Islet precursor cell (in vitro differentiated cells): Measurements from ENCODE around the gene TRERF1.

Source experiments
- DNase-seq: peaks from one replicate; pipeline ENCODE4 v3.0.0-alpha.2; 2018

Gene TRERF1

DNA sequence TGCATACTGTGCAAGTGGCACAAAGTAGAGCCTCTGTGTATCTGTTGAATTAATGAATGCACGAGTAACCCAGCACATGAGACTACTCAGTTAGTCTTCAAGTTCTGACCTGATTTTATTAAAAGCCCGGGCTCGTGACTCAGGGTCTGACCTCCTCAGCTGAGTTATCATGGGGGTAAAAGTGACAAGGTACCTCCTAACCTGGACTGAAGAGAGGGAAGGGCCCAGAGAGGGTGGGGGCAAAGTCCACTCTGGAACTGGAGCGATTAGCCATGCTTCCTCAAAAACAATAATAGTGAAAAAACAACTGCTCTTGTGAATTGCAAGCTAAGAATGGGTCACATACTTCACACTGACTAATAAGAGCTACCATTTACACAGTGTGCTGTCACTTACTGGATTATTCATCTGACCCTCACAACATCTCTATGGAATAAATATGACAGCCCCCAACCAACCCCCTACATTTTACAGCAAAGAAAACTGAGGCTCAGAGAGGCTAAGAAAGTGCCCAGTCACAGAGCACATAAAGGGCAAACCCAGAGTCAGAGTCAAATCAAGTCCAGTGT is 26.7 kb downstream of the TRERF1 start:
- DNase-seq, result no peak

DNA sequence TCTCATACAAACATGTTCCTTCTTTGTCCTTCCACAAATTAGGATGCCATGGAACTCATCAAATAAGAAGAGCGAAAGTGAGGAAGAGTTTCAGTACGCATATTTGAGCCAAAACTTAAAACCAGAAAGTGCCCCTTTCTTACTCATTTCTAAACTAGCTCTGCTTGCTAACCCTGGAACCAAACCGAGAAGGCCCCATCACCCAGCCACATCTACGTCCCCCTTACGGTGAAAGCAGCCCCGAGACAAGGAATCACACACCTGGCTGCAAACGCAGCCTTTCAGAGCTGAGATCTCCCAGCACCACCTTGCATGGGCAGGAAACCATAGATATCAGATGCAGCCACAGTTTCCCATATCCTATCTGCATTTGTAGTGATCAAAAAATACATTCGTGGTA is 28.5 kb downstream of the TRERF1 start:
- DNase-seq, result no peak

DNA sequence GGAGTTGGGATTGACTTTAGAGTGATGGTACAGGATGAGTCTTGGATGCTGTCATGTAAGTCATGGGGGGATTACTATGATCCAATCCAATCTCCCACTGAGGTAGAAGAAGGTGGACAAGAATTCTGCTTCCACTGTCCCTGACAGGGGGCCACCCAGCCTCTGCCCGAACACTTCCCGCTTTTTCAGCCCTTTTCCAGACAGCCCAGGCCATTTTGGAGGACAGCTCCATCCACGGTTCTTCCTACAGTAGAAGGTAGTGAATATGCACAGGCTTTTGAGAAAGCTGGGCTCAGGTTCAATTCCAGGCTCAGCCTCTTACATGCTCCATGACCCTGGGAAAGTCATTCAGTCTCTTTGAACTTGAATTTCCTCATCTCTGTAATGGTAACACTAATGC is 31.0 kb downstream of the TRERF1 start:
- no peak for DNase-seq

DNA sequence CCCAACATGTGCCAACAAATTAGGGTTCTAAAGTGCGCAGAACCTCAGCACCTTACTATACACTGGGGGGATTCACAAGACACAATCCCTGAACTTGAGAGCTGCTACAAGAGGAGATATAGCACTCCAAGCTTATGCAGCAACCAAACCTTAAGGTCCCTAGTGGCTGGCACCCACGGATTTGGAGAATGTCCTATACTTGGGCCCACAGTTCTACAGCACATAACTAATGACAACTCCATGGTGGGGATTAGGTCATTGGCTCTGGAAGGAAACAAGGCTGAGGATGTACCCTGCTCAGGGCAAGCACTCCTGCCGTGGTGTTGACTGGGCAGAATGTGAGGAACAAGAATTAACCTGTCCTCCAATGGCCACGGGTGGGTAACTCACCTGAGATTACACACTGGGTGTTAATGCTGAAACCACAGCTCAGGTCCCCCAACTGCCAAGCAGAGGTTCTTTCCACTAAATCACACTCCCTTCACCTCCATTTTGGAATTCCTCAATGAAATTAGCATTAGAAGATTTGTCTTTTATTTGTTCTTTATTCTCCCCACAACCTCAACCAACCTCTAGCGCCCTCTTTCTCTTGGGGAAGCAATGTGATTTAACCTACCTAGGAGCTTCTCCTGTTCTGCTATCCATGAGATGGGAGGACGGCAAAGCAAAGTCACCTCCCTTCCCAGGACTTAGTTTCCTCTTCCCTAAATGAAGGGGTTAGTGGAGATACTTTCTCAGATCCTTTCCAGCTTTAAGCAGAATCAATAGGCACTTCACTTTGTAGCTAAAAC is 32.0 kb downstream of the TRERF1 start:
- no peak for DNase-seq

DNA sequence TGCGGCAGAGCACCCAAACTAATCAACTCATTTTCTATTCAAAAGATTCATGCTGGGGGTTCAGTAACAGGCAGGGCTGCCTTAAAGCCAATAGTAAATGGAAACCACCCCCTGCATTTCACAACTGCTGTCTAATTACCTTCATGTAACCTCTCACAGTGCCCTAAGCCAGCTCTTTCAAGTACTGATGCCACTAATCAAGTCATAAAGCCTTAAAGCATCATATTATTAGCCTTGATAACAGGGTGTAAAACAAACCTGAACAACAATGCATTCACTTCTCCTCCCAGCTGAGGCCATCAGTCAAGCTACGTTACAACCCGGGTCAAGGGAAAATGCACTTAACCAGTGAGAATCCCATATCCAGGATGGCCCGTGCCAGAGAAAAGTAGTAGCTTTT is 33.0 kb downstream of the TRERF1 start:
- DNase-seq, result no peak

DNA sequence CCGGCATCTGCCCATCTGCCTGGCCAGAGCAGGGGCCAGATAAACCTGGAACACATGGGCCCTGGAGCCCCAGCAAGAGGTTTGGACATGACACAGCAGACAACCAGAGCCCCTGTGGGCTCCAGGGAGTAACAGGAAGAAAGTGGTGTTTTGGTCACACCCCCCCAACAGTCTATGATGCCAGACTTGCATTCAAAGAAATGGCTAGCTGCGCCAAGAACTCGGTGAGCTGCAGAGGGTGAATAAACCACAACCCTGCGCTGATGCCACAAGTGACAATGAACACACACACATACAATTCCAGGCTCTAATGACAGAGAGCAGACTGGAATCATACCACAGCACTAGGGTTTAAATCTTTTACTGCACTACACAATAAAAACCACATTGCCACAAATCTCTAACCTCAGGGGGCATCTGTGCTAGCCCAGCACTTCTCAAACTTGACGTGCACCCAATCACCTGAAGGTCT is 34.0 kb downstream of the TRERF1 start:
- DNase-seq, result no peak

DNA sequence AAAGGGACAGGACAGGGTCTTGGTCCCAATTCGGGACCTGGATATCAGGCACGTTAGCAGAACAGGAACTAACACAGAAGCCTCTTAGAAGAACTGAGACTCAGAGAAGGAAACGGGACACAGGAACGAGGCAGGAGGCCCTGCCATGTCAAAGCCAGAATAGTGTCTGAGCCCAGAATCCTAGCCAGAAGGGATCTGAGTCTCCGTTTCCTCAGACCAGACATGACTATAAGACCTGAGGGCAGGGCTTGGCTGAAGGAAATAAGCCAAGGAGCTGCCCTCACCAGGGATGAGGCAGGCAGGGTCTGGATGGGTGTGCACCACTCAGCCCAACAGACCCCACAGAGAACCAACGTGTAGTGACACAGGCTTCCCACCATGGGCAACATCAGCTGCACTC is 40.3 kb downstream of the TRERF1 start:
- DNase-seq, result peak; percentile 46

DNA sequence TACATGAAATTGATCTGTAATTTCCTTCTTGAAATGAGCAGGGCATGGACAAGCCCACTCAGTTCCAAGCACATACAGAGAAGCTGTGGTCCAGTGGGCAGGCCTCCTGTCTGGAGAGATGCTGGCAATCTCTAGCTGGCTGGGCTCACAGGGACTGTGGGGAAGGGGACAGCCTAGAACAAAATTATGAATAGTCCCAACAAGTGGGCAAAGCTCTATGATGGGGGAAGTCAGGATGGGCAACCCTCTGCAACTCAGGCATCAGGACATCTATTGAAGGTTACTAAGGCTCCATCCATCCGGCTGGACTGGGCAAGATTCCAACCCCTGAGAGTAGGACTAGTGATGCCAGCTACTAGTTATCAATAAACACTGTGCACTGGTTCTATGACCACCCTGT is 40.9 kb downstream of the TRERF1 start:
- DNase-seq, result peak; percentile 20

DNA sequence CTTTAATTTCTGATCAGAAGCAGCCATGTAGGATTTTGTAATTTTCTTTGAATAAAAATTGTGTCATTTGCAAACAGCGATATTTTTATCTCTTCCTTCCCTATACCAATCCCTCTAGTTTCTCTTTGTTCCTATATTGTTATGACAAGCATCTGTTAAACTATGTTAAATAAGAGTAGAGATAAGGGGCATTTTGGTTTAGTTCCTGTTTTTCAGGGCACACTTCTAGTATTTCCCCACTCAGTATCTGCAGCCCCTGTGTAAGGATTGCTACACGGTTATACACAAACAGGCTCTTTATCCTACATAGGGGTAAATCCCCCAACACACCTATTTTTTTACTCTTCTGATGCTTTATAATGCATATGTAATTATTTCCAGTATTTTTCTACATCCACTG is 42.1 kb downstream of the TRERF1 start:
- no peak for DNase-seq

DNA sequence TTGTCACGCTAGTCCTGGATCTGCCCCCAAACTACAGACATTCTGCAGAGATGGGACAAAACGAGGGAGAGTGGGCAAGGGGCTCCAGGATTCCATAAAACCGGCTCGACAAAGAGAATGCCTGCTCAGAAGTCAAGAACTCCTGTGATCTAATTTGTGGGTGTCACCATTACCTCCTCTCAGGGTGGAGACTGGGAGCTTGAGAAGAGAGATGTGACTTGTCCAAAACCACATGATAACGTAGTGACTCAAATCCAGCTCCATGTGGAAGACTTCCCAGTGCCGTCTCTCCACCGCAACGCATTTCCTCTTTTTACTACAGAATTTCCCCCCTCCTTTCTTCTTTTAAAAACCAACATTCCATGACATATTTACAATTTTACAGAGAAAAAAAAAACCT is 44.3 kb downstream of the TRERF1 start:
- DNase-seq, result peak; percentile 52

DNA sequence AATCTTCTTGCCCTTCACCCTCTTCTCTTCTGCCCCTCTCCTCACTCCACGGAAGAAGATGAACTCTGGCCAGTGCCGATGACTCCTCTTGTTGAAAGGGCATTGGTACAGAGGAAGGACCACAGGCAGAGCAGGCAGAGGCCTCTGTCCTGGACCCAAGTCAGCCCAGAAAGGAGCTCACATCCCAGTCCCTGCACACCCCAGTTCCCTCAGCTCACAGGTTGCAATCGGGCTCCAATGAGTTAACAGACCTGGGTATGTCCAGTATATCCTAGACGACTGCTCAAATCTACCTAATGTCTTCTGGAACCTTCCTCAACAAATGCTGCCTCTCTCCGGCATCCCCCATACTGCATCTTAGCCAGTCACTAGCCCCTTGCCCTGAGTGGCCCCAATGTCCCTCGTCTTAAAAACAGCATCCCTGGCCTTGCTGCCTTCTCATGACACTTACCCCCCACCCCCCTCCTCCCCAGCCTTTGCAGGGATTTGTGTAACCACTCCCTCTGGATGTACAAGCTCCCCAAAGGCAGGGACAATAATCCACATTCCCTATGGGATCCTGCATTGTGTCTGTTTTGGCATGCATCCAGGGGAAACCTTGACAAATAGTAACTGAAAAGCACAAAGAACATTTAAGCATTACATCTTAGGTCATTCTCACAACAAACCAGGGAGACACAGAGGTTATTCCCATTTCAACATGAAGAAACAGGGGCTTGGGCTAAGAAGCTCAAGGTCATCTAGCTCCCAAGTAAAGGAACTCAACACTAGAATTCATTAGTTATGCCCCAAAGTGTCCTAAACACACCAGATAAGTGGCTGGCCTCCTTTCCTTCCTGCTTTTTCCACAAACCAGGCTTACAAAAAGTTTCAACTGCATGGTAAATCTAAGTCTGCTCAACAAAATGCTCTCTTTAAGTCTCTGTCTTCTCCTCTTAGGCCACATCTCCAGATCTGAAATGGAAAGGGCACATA is 45.1 kb downstream of the TRERF1 start:
- peak; percentile 42 for DNase-seq

DNA sequence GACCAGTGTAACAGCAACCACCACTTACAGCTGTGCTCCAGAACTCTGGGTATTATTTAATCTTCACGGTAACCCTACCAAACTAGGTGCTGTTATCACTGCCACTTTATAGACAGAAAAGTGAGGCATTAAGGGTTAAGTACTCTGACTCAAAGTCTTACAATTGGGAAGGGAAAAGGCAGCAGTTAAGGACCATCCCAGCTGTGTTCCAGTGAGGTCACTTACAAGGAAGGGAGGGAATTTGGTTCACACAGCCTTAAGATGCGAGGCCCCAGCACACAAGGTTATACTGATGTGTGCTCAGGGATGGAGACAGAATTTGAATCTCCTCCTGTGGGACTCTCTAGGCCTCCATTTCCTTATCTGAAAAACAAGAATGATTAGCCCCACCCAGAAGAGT is 46.7 kb downstream of the TRERF1 start:
- peak; percentile 62 for DNase-seq

DNA sequence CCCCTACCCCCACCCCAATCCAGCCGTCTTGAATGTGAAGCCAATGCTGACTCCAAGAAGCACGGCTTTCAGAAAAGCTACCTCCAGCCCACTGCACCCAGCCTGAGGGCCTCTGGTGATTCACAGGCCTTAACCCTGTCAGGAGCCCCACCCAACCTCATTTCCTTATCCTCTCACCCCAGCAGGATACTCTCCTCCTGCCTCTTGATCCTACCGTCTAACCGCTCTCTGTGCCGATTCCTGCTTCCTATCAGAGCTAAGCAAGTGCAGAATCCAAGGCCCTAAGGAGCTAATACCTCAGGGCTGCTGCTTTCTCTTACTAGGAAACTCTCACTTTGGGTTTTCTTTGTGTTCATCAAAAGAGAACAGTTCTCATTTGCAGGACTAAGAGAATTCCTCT is 47.2 kb downstream of the TRERF1 start:
- DNase-seq, result peak; percentile 95

DNA sequence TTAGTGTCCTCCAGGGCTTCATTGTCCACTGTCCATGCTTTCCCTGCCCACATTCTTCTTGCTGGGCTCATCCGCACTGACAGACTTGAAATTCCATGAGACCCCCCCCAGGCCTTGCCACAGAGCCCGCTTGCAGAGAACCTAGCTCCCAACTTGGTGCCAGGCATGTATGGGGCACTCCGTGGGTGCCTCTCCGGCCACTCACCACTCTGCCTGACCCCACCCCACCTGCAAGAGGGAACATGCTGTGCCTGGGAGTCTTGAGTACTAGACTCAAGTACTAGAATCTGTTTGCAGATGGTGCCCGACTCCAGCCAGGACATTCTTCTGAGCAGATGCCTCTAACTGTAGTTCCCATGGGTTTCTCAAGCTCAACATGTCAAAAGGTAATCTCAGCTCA is 47.9 kb downstream of the TRERF1 start:
- DNase-seq, result peak; percentile 57

DNA sequence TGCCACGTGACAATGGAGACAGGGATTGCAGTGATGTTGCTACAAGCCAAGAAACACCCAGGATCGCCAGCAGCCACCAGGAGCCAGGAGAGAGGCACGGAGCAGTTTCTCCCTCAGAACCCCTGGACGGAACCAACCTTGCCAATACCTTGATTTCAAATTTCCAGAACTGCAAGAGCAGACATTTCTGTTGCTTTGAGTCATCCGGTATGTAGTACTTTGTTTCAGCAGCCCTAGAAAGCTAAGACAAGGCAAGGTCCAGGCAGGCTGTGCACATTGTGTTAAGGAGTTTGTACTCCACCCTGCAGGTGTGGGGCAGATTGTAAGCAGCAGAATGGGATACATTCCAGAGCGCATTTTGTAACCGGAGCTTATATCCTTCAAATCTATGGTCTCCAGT is 48.3 kb downstream of the TRERF1 start:
- DNase-seq, result peak; percentile 57

DNA sequence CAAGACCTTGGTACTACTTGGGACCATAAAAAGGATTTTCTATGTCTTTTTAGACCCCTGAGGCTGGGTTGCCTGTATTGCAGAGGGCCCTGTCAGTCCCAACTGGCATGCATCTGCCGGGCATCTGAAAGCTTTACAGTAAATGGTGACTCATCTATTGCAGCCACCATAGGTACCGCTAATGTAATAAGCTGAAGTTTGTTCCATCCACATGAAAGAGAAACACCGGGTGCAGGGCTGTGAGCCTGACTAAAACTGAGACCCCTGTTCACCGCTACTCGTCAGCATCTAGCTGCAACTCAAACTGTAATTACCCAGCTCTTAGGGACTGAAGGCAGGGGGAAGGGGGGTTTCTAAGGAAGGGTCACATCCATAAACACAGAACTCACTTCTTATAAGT is 49.5 kb downstream of the TRERF1 start:
- DNase-seq, result peak; percentile 46

DNA sequence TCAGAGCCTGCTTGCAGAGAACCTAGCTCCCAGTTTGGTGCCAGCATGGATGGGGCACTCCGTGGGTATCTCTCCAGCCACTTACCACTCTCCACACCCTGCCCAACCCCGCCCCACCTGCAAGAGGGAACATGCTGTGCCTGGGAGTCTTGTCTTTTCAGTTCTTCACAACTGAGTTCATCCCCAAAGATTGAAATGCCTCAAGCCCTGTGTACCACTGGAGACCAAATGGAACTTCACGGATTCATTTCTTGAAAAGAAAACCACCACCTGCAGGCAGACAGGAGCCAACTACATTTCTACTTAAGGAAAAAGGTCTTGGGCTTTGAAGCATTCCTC is 50.1 kb downstream of the TRERF1 start:
- peak; percentile 26 for DNase-seq

DNA sequence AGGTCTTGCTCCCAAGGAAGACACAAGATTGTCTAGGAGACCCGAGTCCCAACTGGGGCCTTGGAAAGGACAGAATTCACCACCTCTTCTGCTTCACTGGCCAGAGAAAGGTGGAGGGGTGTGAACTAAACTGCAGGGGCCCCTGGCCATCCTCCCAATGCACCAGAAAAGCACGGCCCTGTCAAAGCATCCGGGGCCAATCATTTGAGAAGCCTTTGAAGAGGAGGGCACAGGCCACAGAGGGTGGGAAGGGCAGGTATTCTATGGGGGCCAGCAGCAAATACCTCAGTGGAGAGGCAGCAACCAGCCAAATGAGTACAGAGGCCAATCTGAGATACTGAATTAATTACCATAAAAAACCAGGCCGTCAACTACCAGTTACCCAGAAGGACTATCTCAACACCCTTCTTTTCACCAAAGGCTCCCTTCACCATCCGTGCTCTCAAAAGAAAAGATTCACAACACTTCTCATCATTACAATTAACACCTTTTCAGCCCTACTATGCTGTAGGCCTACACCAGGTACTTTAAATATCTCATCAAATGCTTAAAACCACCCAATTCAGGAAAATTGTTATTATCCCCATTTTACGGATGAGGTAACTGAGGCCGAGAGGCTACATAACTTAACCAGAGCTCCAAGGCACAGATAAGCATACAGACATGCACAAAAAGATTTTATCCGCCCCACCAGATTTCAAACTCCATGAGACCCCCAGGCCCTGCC is 50.7 kb downstream of the TRERF1 start:
- peak; percentile 13 for DNase-seq

DNA sequence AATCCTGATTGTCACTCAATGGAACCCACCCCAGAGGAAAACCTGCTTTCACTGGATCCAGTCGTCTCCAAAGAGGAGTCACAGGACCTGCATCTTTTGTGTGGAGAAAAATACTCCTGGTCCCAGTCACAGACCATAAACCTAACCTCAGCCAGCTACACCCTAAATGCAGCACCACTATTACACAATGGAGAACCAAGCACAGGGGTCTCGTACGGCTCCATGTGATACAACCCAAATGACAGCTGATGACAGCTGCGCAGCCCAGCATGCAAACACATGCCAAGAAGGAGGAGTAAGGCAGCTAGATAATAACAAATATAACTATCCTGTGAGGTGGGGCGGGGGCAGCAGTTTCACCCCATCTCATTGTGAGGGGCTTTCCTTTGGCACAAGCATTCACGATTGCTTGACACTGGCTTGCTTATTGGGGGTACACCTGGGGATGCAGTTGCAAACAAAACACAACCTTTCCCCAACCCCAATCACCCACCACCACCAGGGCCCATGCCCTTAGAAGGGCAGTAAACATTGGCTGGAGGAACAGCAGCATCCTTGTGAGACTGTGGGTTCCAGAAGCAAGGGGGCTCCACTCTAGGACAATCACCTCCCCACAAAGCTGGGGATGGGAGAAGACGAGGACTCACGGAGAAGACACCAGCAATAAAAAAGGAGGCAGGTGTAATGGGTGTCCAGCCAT is 51.5 kb downstream of the TRERF1 start:
- peak; percentile 22 for DNase-seq

DNA sequence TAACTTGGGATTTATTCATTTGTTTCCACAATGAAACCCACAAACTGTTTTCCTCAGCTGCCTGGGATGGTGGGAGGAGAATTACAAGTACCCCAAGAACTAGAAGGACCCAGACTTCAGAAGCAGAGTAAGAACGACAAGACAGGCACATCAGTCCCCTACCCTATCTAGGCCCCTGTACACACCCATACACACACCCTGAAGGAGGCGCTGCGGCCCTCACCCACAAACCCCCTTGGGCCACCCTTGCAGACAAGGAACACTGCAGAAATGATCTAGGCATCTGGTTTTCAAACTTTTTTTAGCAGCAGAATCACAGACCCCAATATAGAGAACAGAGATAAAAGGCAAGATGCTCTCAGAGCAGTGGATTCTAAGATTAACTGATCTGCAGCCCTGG is 55.0 kb downstream of the TRERF1 start:
- DNase-seq, result peak; percentile 26

DNA sequence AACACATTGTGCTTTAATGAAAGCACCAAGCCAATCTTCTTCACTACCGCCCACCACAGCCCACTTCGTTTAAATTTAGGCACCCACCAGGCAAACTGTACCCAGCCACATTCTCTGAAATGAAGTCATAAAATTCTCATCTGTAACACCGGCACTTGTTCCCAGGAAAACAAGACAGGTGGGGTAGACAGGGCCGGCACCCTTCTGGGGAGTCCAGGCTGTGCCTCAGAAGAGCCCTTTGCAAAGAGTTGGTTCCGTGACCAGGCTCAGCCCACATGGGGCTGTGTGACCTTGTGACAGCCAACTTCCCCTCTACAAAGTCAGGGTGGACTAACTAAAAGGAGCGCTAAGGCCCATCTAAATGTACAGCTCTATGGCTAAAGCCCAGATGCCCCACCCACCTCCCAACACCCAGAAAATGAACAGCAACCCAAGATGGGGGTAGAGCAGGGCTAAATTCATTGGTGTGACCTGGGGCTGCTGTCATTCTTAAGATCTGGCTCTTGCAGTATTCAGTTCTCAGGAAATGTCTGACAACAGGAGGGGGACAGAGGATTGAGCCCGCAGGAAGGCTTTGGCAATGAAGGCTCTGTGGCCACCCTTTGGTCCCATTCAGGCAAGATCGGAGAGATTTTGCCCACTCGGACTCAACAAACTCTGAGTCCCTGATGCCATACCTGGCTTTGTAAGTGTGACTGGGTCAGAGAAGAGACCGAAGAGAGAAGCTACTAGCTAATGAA is 56.7 kb downstream of the TRERF1 start:
- DNase-seq, result peak; percentile 25

DNA sequence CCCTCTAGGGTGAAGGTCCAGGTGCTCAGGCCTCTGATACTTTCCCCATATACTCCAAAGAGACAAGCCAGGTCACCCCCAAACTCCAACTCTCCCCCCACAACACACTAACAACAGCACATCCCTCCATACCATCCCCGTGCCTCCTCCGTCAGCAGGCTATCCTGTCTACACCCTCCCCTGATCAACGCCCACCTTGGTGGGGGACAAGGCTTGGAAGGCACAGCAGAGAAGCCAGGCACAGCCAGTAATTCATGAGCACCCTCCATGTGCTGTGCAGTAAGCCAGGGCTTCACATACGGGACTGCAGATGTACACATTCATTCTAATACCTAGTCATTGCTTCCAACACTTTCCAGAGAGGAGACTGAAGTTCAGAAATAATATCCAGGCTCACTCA is 57.6 kb downstream of the TRERF1 start:
- DNase-seq, result peak; percentile 36
